IPS-15b (cell line): ENCODE results near the gene DCDC2.
"Not testable (repeated sequence)": the region's sequence is repeated elsewhere in the genome, so short reads cannot be mapped to it uniquely, and the experiment has no call there.

Experiments used
- H3K27me3 ChIP-seq: one replicate; pipeline ENCODE4 v1.6.1; 2013; ENCODE audit warnings: low read length; ENCODE audit not compliant: control insufficient read depth, insufficient read depth
- H3K36me3 ChIP-seq: one replicate; pipeline ENCODE4 v1.6.1; 2013; ENCODE audit warnings: low read length; ENCODE audit not compliant: control insufficient read depth, insufficient read depth
- H3K4me1 ChIP-seq: one replicate; pipeline ENCODE4 v1.6.1; 2013; ENCODE audit warnings: mild to moderate bottlenecking, low read length; ENCODE audit not compliant: control insufficient read depth, insufficient read depth
- H3K4me3 ChIP-seq: one replicate; pipeline ENCODE4 v1.5.1; 2013; ENCODE audit warnings: low read depth, low read length
- H3K9ac ChIP-seq: one replicate; pipeline ENCODE4 v1.6.1; 2013; ENCODE audit warnings: low read depth, mild to moderate bottlenecking, low read length
- H3K9me3 ChIP-seq: one replicate; pipeline ENCODE4 v1.6.1; 2013; ENCODE audit warnings: mild to moderate bottlenecking, low read length; ENCODE audit not compliant: control insufficient read depth, insufficient read depth

The DCDC2 gene

DNA sequence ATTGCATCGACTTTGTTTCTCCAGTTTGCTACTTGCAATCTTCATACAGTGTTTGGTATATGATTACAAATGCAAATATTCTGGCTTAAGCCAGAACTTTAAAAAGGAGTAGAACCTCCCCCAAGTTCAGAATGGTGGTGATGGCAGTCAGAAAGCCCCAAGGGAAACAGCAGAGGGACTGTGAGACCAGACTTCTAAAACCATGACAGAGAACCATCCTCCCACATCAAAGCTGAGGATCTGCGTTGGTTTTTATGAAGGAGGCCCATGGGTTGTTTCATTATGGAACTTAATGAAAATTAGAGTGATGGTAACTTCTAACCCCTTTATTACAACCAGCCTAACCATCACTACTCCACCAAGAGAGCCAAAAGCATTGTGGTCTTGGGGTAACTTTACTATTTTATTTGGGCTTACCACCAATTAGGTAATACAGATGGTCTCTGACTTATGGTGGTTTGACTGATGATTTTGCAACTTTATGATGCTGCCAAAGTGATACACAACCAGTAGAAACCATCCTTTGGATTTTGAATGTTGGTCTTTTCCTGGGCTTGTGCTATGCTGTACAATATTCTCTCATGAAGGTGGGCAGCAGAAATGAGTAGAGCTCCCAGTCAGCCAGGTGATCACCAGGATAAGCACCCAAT is 34.0 kb upstream of the DCDC2 start:
- H3K36me3 ChIP-seq = no peaks in the 10 kb centered on the region
- no peak overlapping the region for H3K4me3 ChIP-seq
- no peaks in the 10 kb centered on the region for H3K27me3 ChIP-seq
- no peaks in the 10 kb centered on the region for H3K4me1 ChIP-seq
- H3K9me3 ChIP-seq = peaks cover 10% of the 10 kb centered on the region
- H3K9ac ChIP-seq = no peak overlapping the region

DNA sequence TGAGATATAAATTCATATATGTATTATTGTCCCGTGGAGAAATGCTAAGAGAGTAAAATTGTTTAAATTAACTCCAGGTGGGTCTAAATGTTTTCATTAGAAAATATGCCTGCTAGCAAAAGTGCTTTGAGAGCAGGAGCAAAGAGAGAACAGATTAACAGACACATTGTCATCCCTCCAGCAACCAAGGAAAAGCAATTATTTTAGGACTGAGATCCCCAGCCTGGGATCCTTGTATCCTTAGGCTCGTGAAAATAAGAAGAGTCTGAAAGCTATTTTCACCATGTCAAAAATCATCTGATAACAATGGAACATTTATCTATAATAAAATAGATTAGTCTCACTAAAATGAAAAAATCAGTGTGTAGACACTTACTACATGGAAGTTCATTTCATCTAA is 33.3 kb upstream of the DCDC2 start:
- Histone ChIP-seq H3K4me1 (no peaks in the 10 kb centered on the region), H3K9me3 (peaks cover 3% of the 10 kb centered on the region), H3K9ac (no peak overlapping the region), H3K36me3 (no peaks in the 10 kb centered on the region), H3K4me3 (no peak overlapping the region), H3K27me3 (no peaks in the 10 kb centered on the region)

DNA sequence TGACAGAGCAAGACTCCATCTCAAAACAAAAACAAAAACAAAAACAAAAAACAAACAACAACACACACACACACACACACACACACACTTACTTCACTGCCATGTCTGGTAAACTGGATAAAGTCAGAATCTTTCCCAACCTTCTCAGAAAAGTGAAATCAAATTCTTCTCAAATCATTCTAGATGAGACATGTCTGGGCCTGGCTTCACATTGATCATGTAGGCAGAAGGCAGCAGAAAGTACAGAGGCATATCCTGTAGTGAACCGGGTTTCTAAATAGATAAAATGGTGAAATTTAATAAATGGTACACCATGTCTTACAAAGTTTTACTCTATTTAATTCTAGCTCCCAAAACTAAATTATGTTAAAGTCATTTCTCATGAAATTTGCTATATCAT is 30.0 kb upstream of the DCDC2 start:
- Histone ChIP-seq H3K27me3 (no peaks in the 10 kb centered on the region), H3K9me3 (no peaks in the 10 kb centered on the region), H3K9ac (no peak overlapping the region), H3K36me3 (no peaks in the 10 kb centered on the region), H3K4me1 (no peaks in the 10 kb centered on the region), H3K4me3 (no peak overlapping the region)

DNA sequence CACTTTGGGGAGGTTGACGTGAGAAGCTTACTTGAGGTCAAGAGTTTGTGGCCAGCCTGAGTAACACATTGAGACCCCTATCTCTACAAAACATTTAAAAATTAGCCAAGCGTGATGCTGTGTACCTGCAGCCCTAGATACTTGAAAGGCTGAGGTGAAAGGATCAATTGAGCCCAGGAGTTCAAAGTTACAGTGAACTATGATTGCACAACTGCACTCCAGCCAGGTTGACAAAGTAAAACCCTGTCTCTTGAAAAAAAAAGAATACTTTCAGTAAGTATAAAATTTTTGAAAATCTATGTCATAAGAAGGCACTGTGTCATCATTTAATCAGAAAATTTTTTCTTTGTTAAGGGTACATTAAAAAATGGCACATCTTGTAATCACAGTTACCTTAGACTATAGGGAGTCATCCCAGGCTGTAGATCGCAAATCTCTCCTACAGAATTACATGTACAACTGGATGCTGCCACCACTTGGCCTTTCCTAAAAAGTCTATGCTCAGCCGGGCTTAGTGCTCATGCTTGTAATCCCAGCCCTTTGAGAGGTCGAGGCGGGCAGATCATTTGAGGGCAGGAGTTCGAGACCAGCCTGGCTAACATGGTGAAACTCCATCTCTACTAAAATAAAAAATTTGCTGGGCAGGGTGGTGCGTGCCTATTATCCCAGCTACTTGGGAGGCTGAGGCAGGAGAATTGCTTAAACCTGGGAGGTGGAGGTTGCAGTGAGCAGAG is 27.8 kb upstream of the DCDC2 start:
- no peaks in the 10 kb centered on the region for H3K4me1 ChIP-seq
- no peak overlapping the region for H3K4me3 ChIP-seq
- no peaks in the 10 kb centered on the region for H3K27me3 ChIP-seq
- H3K9ac ChIP-seq = no peak overlapping the region
- no peaks in the 10 kb centered on the region for H3K9me3 ChIP-seq
- no peaks in the 10 kb centered on the region for H3K36me3 ChIP-seq

DNA sequence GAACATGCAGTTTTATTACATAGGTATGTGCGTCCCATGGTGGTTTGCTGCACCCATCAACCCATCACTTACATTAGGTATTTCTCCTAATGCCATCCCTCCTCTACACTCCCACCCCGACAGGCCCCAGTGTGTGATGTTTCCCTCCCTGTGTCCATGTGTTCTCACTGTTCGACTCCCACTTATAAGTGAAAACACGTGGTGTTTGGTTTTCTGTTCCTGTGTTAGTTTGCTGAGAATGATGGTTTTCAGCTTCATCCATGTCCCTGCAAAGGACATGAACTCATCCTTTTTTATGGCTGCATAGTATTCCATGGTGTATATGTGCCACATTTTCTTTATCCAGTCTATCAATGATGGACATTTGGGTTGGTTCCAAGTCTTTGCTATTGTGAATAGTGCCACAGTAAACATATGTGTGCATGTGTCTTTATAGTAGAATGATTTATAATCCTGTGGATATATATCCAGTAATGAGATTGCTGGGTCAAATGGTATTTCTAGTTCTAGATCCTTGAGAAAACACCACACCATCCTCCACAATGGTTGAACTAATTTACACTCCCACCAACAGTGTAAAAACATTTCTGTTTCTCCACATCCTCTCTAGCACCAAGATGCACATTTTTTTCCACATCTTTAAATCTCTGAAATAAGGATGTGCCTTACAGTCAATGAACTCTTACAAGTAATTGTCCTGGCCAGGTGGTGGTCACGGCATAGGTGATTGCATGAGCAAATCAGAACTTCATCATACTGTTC is 26.7 kb upstream of the DCDC2 start:
- not testable (repeated sequence) for H3K9ac ChIP-seq, H3K4me3 ChIP-seq, H3K4me1 ChIP-seq, H3K27me3 ChIP-seq, H3K9me3 ChIP-seq, H3K36me3 ChIP-seq

DNA sequence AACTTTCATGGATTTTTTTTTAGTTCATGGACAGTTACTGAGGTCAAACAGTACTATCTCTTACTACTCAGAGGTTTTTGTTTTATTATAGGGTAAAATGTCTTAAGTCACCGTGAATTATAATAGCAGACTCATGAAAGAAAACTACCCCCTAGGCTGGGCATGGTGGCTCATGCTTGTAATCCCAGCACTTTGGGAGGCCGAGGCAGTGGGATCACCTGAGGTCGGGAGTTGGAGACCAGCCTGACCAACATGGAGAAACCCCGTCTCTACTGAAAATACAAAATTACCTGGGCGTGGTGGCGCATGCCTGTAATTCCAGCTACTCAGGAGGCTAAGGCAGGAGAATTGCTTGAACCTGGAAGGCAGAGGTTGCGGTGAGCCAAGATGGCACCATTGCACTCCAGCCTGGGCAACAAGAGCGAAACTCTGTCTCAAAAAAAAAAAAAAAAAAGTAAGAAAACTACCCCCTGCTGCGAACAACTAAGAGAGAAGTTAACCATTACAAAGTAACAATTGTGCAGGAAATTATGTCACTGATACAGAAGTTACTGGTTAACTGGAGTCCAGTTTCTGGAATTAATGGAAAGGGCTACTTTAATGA is 25.1 kb upstream of the DCDC2 start:
- H3K4me1 ChIP-seq, H3K9ac ChIP-seq, H3K27me3 ChIP-seq, H3K9me3 ChIP-seq, H3K4me3 ChIP-seq, H3K36me3 ChIP-seq: not testable (repeated sequence)

DNA sequence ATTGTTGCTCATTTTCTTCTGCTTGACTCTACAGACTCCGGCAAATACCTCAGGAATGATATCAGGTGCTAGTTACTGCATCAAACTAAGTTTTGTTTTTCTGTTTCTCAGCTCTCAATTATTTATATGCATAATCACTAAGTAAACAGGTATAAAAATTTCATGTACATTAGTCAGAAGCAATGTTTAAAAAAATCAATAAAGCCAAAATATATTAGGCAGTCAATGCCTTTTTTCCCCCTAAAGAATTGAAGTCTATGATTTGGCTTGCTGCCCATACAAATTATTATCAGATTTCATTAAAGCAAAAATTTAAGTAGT is 24.3 kb upstream of the DCDC2 start:
- Histone ChIP-seq H3K9me3 (no peaks in the 10 kb centered on the region), H3K36me3 (no peaks in the 10 kb centered on the region), H3K27me3 (no peaks in the 10 kb centered on the region), H3K9ac (no peak overlapping the region), H3K4me1 (no peaks in the 10 kb centered on the region), H3K4me3 (no peak overlapping the region)

DNA sequence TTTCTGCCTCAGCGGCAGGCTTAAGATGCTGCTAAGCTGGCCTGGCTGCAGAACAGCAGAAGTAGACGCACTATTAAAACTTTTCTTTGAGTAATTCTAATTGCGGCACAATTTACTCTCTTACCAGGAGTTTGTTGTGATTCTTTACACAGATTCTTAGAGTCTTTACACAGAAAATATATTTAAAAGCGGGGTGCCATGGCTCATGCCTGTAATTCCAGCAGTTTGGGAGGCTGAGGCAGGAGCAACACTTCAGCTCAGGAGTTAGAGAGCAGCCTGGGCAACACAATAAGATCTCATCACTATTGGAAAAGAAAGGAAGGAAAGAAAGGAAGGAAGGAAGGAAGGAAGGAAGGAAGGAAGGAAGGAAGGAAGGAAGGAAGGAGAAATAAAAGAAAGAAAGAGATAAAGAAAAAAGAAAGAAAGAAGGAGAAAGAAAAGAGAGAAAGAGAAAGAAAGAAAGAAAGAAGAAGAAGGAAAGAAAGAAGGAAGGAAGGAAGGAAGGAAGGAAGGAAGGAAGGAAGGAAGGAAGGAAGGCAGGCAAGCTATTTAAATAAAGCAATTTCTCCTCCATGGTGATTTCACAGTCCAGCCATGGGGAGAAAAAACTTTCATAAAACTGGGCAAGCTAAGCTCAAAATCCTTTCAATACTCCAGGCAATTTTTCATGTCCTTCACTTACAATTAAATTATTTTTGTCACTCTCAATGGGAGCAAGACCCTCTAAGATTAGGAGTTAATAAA is 23.8 kb upstream of the DCDC2 start:
- Histone ChIP-seq H3K27me3 (no peaks in the 10 kb centered on the region), H3K9ac (no peak overlapping the region), H3K36me3 (no peaks in the 10 kb centered on the region), H3K4me1 (no peaks in the 10 kb centered on the region), H3K9me3 (no peaks in the 10 kb centered on the region), H3K4me3 (no peak overlapping the region)

DNA sequence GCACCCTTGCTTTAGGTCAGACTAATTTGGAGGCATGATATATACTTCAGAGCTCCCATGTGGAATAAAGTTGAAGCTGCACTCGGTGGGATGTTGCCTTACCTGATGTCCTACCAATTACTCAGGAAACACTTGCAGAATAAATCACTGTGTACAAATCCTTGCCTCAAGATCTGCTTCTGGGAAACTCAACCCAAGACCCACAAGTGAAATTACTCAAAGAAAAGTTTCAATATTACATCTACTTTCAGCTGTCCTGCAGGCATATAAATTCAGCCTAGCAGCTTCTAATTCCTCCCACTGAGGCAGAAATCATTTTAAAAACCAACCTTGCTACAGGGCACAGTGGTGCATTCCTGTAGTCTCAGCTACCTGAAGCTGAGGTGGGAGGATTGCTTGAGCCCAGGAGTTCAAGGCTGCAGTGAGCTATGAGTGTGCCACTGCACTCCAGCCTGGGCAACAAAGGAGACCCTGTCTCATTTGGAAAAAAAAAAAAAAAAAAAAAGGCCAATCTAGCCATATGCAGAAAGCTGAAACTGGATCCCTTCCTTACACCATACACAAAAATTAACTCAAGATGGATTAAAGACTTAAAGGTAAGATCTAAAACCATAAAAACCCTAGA is 20.7 kb upstream of the DCDC2 start:
- Histone ChIP-seq H3K9ac (no peak overlapping the region), H3K4me3 (no peak overlapping the region), H3K9me3 (no peaks in the 10 kb centered on the region), H3K36me3 (no peaks in the 10 kb centered on the region), H3K4me1 (no peaks in the 10 kb centered on the region), H3K27me3 (no peaks in the 10 kb centered on the region)

DNA sequence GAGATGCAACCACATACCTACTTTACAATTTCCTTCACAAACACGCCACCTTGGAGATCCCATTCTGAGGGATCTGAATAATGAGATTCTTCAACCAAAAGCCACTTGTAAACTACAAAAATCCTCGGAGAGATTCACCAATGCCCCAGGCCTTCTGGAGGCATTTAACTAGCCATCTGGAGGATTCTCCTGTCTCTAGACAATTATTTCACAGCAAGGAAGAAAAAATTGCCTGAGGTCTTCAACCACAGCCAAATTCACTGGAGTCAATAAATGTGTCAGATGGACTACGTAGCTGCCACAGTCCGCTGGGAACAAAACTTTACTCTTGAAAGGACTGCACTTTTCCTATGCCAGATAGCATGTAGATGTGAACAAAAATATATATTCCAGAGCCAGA is 19.0 kb upstream of the DCDC2 start:
- no peaks in the 10 kb centered on the region for H3K27me3 ChIP-seq
- no peaks in the 10 kb centered on the region for H3K9me3 ChIP-seq
- H3K4me3 ChIP-seq = no peak overlapping the region
- H3K36me3 ChIP-seq = no peaks in the 10 kb centered on the region
- H3K4me1 ChIP-seq = no peaks in the 10 kb centered on the region
- H3K9ac ChIP-seq = no peak overlapping the region

DNA sequence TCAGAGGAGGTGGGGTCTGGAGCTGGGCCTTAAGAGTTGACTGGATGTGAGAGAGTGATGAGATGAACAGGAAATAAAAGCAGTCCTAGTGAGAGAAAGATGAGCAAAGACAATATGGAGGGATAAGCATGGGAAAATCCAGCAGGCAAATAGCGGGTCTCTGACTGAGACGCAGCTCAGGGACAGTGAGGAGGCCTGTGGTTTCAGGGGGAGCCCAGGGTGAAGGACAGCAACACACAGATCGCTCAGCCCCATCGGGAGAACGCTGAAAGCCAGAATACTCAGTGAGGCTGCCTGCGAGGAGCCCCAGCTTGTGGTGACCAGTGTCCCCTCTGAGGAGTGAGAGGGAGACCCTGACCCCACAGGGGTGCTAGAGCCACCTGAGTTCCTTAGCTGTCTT is 16.8 kb upstream of the DCDC2 start:
- no peaks in the 10 kb centered on the region for H3K27me3 ChIP-seq
- no peaks in the 10 kb centered on the region for H3K36me3 ChIP-seq
- no peak overlapping the region for H3K4me3 ChIP-seq
- H3K9me3 ChIP-seq = no peaks in the 10 kb centered on the region
- no peak overlapping the region for H3K9ac ChIP-seq
- H3K4me1 ChIP-seq = no peaks in the 10 kb centered on the region
